ENCODE data around the gene MOV10L1.

Gene MOV10L1

GRCh38 chr22:50178871-50179869 is 89.4 kb downstream of the MOV10L1 start:
- DNase-seq, result no peak

GRCh38 chr22:50179937-50180726 is 90.3 kb downstream of the MOV10L1 start:
- no peak for DNase-seq

- no peak for DNase-seq
Measured at GRCh38 chr22:50180727-50181521, 91.1 kb downstream of the MOV10L1 start.

GRCh38 chr22:50182176-50183081 is 92.6 kb downstream of the MOV10L1 start:
- DNase-seq, result no peak

GRCh38 chr22:50183141-50183971 is 93.5 kb downstream of the MOV10L1 start:
- DNase-seq, result no peak

GRCh38 chr22:50184004-50184901 is 94.4 kb downstream of the MOV10L1 start:
- no peak for DNase-seq

- DNase-seq, result no peak
Measured at GRCh38 chr22:50184902-50185374, 95.1 kb downstream of the MOV10L1 start.

- DNase-seq, result peak; percentile 86
Measured at GRCh38 chr22:50185375-50186087, 95.7 kb downstream of the MOV10L1 start, which contains the start of gene TRABD. Gene TRABD, plus strand, starts transcription at chr22:50185913. Its CDS starts 7,148 bp downstream, at chr22:50193061.

- DNase-seq, result no peak
Measured at GRCh38 chr22:50186181-50186714, 96.4 kb downstream of the MOV10L1 start.

GRCh38 chr22:50186761-50187523 is 97.1 kb downstream of the MOV10L1 start:
- peak; percentile 33 for DNase-seq

GRCh38 chr22:50188356-50188755 is 98.5 kb downstream of the MOV10L1 start:
- no peak for DNase-seq

GRCh38 chr22:50189184-50189848 is 99.5 kb downstream of the MOV10L1 start:
- DNase-seq, result no peak

- DNase-seq, result no peak
Measured at GRCh38 chr22:50189849-50190181, 100.0 kb downstream of the MOV10L1 start.

- DNase-seq, result peak; percentile 85
Measured at GRCh38 chr22:50190182-50190940, 100.6 kb downstream of the MOV10L1 start.

GRCh38 chr22:50190941-50191741 is 101.3 kb downstream of the MOV10L1 start:
- DNase-seq, result peak; percentile 86

All from CD4-positive, alpha-beta T cell treated with Interleukin-4 for 4 hours (primary cell).